NT2/D1 (cell line): ENCODE results near the gene PRRC2C.
"Not testable (repeated sequence)": the region's sequence is repeated elsewhere in the genome, so short reads cannot be mapped to it uniquely, and the experiment has no call there.

Experiments
- SUZ12 ChIP-seq: IDR thresholded peaks from 2 replicates; pipeline ENCODE4 v1.6.1; 2011; ENCODE audit not compliant: insufficient read length, insufficient read depth; ENCODE audit errors: extremely low read depth
- YY1 ChIP-seq: IDR thresholded peaks from 2 replicates; pipeline ENCODE4 v1.6.1; 2011; ENCODE audit not compliant: insufficient read length, insufficient read depth
- ZNF274 ChIP-seq: IDR thresholded peaks from 2 replicates; pipeline ENCODE4 v1.6.1; 2011; ENCODE audit warnings: mild to moderate bottlenecking, low read depth, low read length

DNA sequence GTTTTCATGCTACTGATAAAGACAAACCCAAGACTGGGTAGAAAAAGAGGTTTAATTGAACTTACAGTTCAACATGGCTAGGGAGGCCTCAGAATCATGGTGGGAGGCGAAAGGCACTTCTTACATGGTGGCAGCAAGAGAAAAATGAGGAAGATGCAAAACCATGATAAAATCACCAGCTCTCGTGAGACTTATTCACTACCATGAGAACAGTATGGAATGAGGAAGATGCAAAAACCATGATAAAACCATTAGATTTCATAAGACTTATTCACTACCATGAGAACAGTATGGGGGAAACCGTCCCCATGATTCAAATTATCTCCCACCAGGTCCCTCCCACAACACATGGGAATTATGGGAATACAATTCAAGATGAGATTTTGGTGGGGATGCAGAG lies 45.1 kb upstream of the PRRC2C start:
- TF ChIP-seq YY1, ZNF274, SUZ12: not testable (repeated sequence)
